B cell (primary cell): ENCODE data around the gene CHST3.

Experiments
- CTCF ChIP-seq: fragments of 200-600 bp; IDR thresholded peaks from one replicate; pipeline ENCODE4 v1.8.0; 2022; ENCODE audit warnings: antibody characterized with exemption, mild to moderate bottlenecking
- EZH2 ChIP-seq: IDR thresholded peaks from 2 replicates; pipeline ENCODE4 v1.6.1; 2012; ENCODE audit warnings: borderline replicate concordance, low read depth, mild to moderate bottlenecking, moderate library complexity, low read length; ENCODE audit not compliant: insufficient read depth, poor library complexity, severe bottlenecking

GRCh38 chr10:72035252-72035887 lies 71.2 kb downstream of the CHST3 start:
- TF ChIP-seq CTCF (no peak), EZH2 (no peak)
